GM20000 (cell line): ENCODE measurements around the gene ANKLE1.

Source experiments
- DNase-seq: peaks from one replicate; pipeline ENCODE4 v3.0.0; 2012; ENCODE audit warnings: low spot score
- CTCF ChIP-seq: IDR thresholded peaks from 2 replicates; pipeline ENCODE4 v1.5.1; 2012; ENCODE audit warnings: mild to moderate bottlenecking, control low read depth; ENCODE audit errors: extremely low read depth, missing control alignments

Gene ANKLE1

GRCh38 chr19:17314007-17314593, 32.4 kb downstream of the ANKLE1 start:
- no peak for DNase-seq
- no peak for TF ChIP-seq CTCF

- DNase-seq = no peak
- no peak for TF ChIP-seq CTCF
Measured at GRCh38 chr19:17318966-17319365, 37.3 kb downstream of the ANKLE1 start.

- TF ChIP-seq CTCF = no peak
- DNase-seq = no peak
Measured at GRCh38 chr19:17319473-17320238, 38.0 kb downstream of the ANKLE1 start.

GRCh38 chr19:17320435-17320834, 38.7 kb downstream of the ANKLE1 start:
- DNase-seq = no peak
- TF ChIP-seq CTCF = no peak

- TF ChIP-seq CTCF = no peak
- DNase-seq = no peak
Measured at GRCh38 chr19:17321655-17322489, 40.2 kb downstream of the ANKLE1 start.

GRCh38 chr19:17322854-17323253, 41.2 kb downstream of the ANKLE1 start:
- TF ChIP-seq CTCF = no peak
- DNase-seq = no peak
